ENCODE results near the gene ZBTB32. TPM values are rescaled to one million over a fixed set of nuclear protein-coding genes. Genes with fewer than 3 reads are reported as not detected.

ZBTB32 gene
- total and polyA plus RNA-seq, 2 of the 8 experiments (the other 6 are each of a cell fraction or from before 2014, with no cell fraction given) = 0.11 to 0.50 TPM

- 92% methylated on average over 15 of the region's 17 CpGs; no CpG with 5 or more reads in 1 of the 2 experiments for WGBS, 2 experiments (ENCODE audit: extremely low coverage in 1 of 2, insufficient coverage in 1 of 2, insufficient read length in 1 of 2, insufficient replicate concordance in 2 of 2, low coverage in 1 of 2, low lambda C conversion rate in 2 of 2, missing lambda C conversion rate in 1 of 2)
- no peak for FAIRE-seq
- TF ChIP-seq PHF8 (conservative IDR thresholded peaks at IDR 0.05; ENCODE audit: low read depth, low read length) = no peak
Observed at GRCh38 chr19:35764432-35765315, 60.3 kb downstream of the ZBTB32 start.

More at GRCh38 chr19:35764432-35765315, 60.3 kb downstream of the ZBTB32 start:
- H3K36me3 ChIP-seq (ENCODE audit: control insufficient read depth in 2 of 4, insufficient read depth in 4 of 4, low read length in 3 of 4) = peaks cover 2 to 19% (median 6%) of the 10 kb centered on the region in 4 experiments; a peak in 5 of 8 replicates
- no peak overlapping the region for H2BK12ac ChIP-seq (ENCODE audit: low read depth, low read length)
- no peak overlapping the region for H2BK20ac ChIP-seq (ENCODE audit: low read length)
- no peaks in the 10 kb centered on the region; a peak in 1 of 4 replicates for H3K79me2 ChIP-seq (ENCODE audit: control insufficient read depth in 1 of 2, insufficient read depth in 2 of 2, low read length in 2 of 2)
- no peaks in the 10 kb centered on the region; the same call in 1 of the 2 replicates for H3K23me2 ChIP-seq (ENCODE audit: low read depth, low read length)
- no peak overlapping the region for H3K18ac ChIP-seq (ENCODE audit: extremely low read depth, low read length)
- H2BK120ac ChIP-seq (replicated peaks; ENCODE audit: low read depth, low read length) = no peak overlapping the region
- H3K4me1 ChIP-seq (replicated peaks in 1 of 4; ENCODE audit: control insufficient read depth in 3 of 4, insufficient read depth in 4 of 4, low read length in 3 of 4) = peaks cover 0 to 13% (median 7%) of the 10 kb centered on the region in 4 experiments; a peak in 5 of 7 replicates
- H3K23ac ChIP-seq (ENCODE audit: insufficient read length) = no peak overlapping the region
- H3K56ac ChIP-seq (replicated peaks; ENCODE audit: insufficient read length, low read depth, low read length) = no peak overlapping the region
- no peaks in the 10 kb centered on the region for H3K27me3 ChIP-seq (replicated peaks in 1 of 4; ENCODE audit: control insufficient read depth in 3 of 4, extremely low read depth in 1 of 4, insufficient read depth in 3 of 4, low read length in 3 of 4)
- POLR2A ChIA-PET (ENCODE audit: partially characterized antibody) = interaction anchor here (0.6 to 1.9 kb wide), 5 partner anchors 8 to 207 kb away, joined by 3 to 9 read pairs (median 5); partner anchors contain the start of genes HSPB6, PSENEN and U2AF1L4
- DNase-seq (ENCODE audit: low read depth in 1 of 2, low spot score in 2 of 2) = no peak
- H3K4me2 ChIP-seq (ENCODE audit: insufficient read depth in 1 of 2, low read depth in 2 of 2, low read length in 2 of 2) = no peak overlapping the region
- no peak overlapping the region for H2AK5ac ChIP-seq (ENCODE audit: low read depth, low read length)
- H2BK5ac ChIP-seq (ENCODE audit: low read depth, low read length) = no peak overlapping the region
- H4K20me1 ChIP-seq (replicated peaks in 1 of 2; ENCODE audit: control insufficient read depth in 1 of 2, insufficient read depth in 2 of 2, low read length in 2 of 2) = peaks cover 4 to 7% of the 10 kb centered on the region in 2 experiments
- no peak overlapping the region for H4K8ac ChIP-seq (ENCODE audit: extremely low read depth, insufficient read depth, low read length)
- no peak overlapping the region for H3K9ac ChIP-seq (replicated peaks in 1 of 4; ENCODE audit: extremely low read depth in 1 of 4, low read depth in 3 of 4, low read length in 3 of 4)
- H2AFZ ChIP-seq (ENCODE audit: low read length) = no peak overlapping the region
- H3K9me3 ChIP-seq (ENCODE audit: insufficient read depth in 2 of 2, low read depth in 1 of 2, low read length in 1 of 2) = no peaks in the 10 kb centered on the region
- no peak overlapping the region for H3K4me3 ChIP-seq (ENCODE audit: extremely low read depth in 1 of 4, insufficient read depth in 2 of 4, low read depth in 3 of 4, low read length in 4 of 4)
- no peak overlapping the region for H3K27ac ChIP-seq (ENCODE audit: low read depth, low read length)
- no peak overlapping the region for H2BK15ac ChIP-seq (ENCODE audit: low read length)
- H3K4ac ChIP-seq (replicated peaks; ENCODE audit: insufficient read length, low read depth, low read length) = no peak overlapping the region
- H3K14ac ChIP-seq (ENCODE audit: insufficient read length) = no peak overlapping the region
- no peak overlapping the region for H4K91ac ChIP-seq (replicated peaks; ENCODE audit: insufficient read length, low read length)
- H4K5ac ChIP-seq (ENCODE audit: insufficient read length, low read depth, low read length) = no peak overlapping the region
- CTCF ChIA-PET (ENCODE audit: partially characterized antibody) = interaction anchor here (0.6 to 0.9 kb wide), 6 partner anchors 12 to 317 kb away, joined by 3 to 7 read pairs (median 4); partner anchors contain the start of gene FFAR2
- no peaks in the 10 kb centered on the region; the same call in 1 of the 2 replicates for H3K79me1 ChIP-seq (ENCODE audit: low read depth, low read length)
